HG03342 (cell line): Measurements from ENCODE around the gene CNPPD1.

Experiments
- ATAC-seq: cut with Tn5 transposase; IDR thresholded peaks from one replicate; pipeline ENCODE4 v1.9.1; 2021; ENCODE audit warnings: mild to moderate bottlenecking, moderate library complexity; ENCODE audit not compliant: unreplicated experiment

The CNPPD1 gene

GRCh38 chr2:219181531-219181930 is 4.8 kb upstream of the CNPPD1 start:
- ATAC-seq = no peak

GRCh38 chr2:219180961-219181360 is 4.2 kb upstream of the CNPPD1 start:
- ATAC-seq = no peak

GRCh38 chr2:219179601-219180465 is 3.1 kb upstream of the CNPPD1 start:
- ATAC-seq = no peak

- peak; percentile 7 for ATAC-seq
These were observed 1.9 kb upstream of the CNPPD1 start for GRCh38 chr2:219178377-219179175.

GRCh38 chr2:219177552-219178376 is 1.0 kb upstream of the CNPPD1 start, which contains the start of gene RETREG2:
TSS of gene RETREG2 (plus strand) at chr2:219178275. CDS start at chr2:219178353, 78 bp downstream.
- ATAC-seq = peak; percentile 43

- peak; percentile 27 for ATAC-seq
These were observed 552 bp downstream of the CNPPD1 start for GRCh38 chr2:219175928-219176817.

- no peak for ATAC-seq
These were observed 1.2 kb downstream of the CNPPD1 start for GRCh38 chr2:219175486-219175885.

- no peak for ATAC-seq
These were observed 1.9 kb downstream of the CNPPD1 start for GRCh38 chr2:219174801-219175200.

GRCh38 chr2:219174146-219174545 is 2.6 kb downstream of the CNPPD1 start:
- ATAC-seq = no peak

GRCh38 chr2:219173176-219173575 is 3.5 kb downstream of the CNPPD1 start:
- no peak for ATAC-seq

GRCh38 chr2:219172231-219173154 is 4.2 kb downstream of the CNPPD1 start:
- no peak for ATAC-seq

GRCh38 chr2:219171231-219171651 is 5.5 kb downstream of the CNPPD1 start:
- no peak for ATAC-seq

- ATAC-seq = no peak
These were observed 6.6 kb downstream of the CNPPD1 start, which contains the start of gene SLC23A3 for GRCh38 chr2:219169930-219170654. TSS of gene SLC23A3 (minus strand) at chr2:219170029. CDS start at chr2:219169984, 45 bp downstream.

- no peak for ATAC-seq
These were observed 7.8 kb downstream of the CNPPD1 start for GRCh38 chr2:219168932-219169331.

GRCh38 chr2:219168526-219168925 is 8.2 kb downstream of the CNPPD1 start:
- no peak for ATAC-seq

- ATAC-seq = no peak
These were observed 8.7 kb downstream of the CNPPD1 start for GRCh38 chr2:219167997-219168396.

GRCh38 chr2:219165058-219165911 is 11.4 kb downstream of the CNPPD1 start:
- ATAC-seq = no peak
